GM23338 (cell line): ENCODE results near the gene FAM171A1. TPM values are rescaled to one million over a fixed set of nuclear protein-coding genes. Genes with fewer than 3 reads are reported as not detected.

Source experiments
- ATAC-seq: fragments of 200-7000 bp; cut with Tn5 transposase; 3 replicates; pipeline ENCODE4 v1.9.1; 2020
- DNase-seq: peaks from one replicate; pipeline ENCODE4 v3.0.0-alpha.2; 2015; ENCODE audit warnings: low spot score
- H2AFZ ChIP-seq: fragments of 200-600 bp; sonication (generic); 2 replicates; pipeline ENCODE4 v1.8.0; 2016; ENCODE audit warnings: antibody characterized with exemption, mild to moderate bottlenecking, moderate library complexity
- H3F3A ChIP-seq: fragments of 200-600 bp; sonication (generic); replicated peaks from 2 replicates; pipeline ENCODE4 v1.8.0; 2017; ENCODE audit warnings: antibody characterized with exemption, mixed run types, low read depth
- H3K27ac ChIP-seq: fragments of 200-600 bp; sonication (generic); 2 replicates; pipeline ENCODE4 v1.6.1; 2016; ENCODE audit warnings: low read depth
- H3K27me3 ChIP-seq: fragments of 200-600 bp; sonication (generic); 2 replicates; pipeline ENCODE4 v1.8.0; 2016; ENCODE audit warnings: mild to moderate bottlenecking, mixed run types, moderate library complexity; ENCODE audit not compliant: insufficient read depth
- H3K36me3 ChIP-seq: fragments of 200-600 bp; sonication (generic); 2 replicates; pipeline ENCODE4 v1.8.0; 2016; ENCODE audit warnings: mild to moderate bottlenecking; ENCODE audit not compliant: insufficient read depth
- H3K4me1 ChIP-seq: fragments of 200-600 bp; sonication (generic); 2 replicates; pipeline ENCODE4 v1.8.0; 2016; ENCODE audit warnings: mild to moderate bottlenecking, moderate library complexity; ENCODE audit not compliant: insufficient read depth
- H3K4me2 ChIP-seq: fragments of 200-600 bp; sonication (generic); 2 replicates; pipeline ENCODE4 v1.7.1; 2017; ENCODE audit warnings: mixed run types
- H3K4me3 ChIP-seq: fragments of 200-600 bp; sonication (generic); 2 replicates; pipeline ENCODE4 v1.6.1; 2016; ENCODE audit warnings: mixed run types
- H3K79me2 ChIP-seq: fragments of 200-600 bp; sonication (generic); replicated peaks from 2 replicates; pipeline ENCODE4 v1.8.0; 2017; ENCODE audit warnings: mild to moderate bottlenecking; ENCODE audit not compliant: insufficient read depth
- H3K9me2 ChIP-seq: fragments of 200-600 bp; sonication (generic); 2 replicates; pipeline ENCODE4 v1.8.0; 2017; ENCODE audit not compliant: insufficient read depth
- H4K20me1 ChIP-seq: fragments of 200-600 bp; sonication (generic); replicated peaks from 2 replicates; pipeline ENCODE4 v1.8.0; 2017; ENCODE audit warnings: mild to moderate bottlenecking; ENCODE audit not compliant: insufficient read depth
- H3K27ac Mint-ChIP-seq: 2 replicates; pipeline ENCODE4 v1.8.0; 2020; ENCODE audit warnings: inconsistent platforms, mild to moderate bottlenecking, moderate library complexity, mixed read lengths
- H3K27me3 Mint-ChIP-seq: 3 replicates; pipeline ENCODE4 v1.8.0; 2022; ENCODE audit warnings: low read depth, mild to moderate bottlenecking, moderate library complexity, mixed read lengths, inconsistent platforms; ENCODE audit not compliant: insufficient read depth, poor library complexity
- H3K36me3 Mint-ChIP-seq: 3 replicates; pipeline ENCODE4 v1.8.0; 2021; ENCODE audit warnings: low read depth, mild to moderate bottlenecking, inconsistent platforms, moderate library complexity, mixed read lengths
- H3K4me1 Mint-ChIP-seq: 3 replicates; pipeline ENCODE4 v1.8.0; 2020; ENCODE audit warnings: mild to moderate bottlenecking, inconsistent platforms, mixed read lengths
- H3K4me3 Mint-ChIP-seq: 3 replicates; pipeline ENCODE4 v1.8.0; 2021; ENCODE audit warnings: moderate library complexity, mild to moderate bottlenecking, inconsistent platforms, mixed read lengths
- H3K9me3 Mint-ChIP-seq: 3 replicates; pipeline ENCODE4 v1.8.0; 2020; ENCODE audit warnings: moderate library complexity, mild to moderate bottlenecking, inconsistent platforms, mixed read lengths
- CREB1 ChIP-seq: fragments of 250-450 bp; sonication (Bioruptor Pico); IDR thresholded peaks from 2 replicates; pipeline ENCODE4 v1.5.0; 2020; ENCODE audit warnings: low read depth, mild to moderate bottlenecking, moderate library complexity
- EZH2 ChIP-seq: fragments of 200-600 bp; sonication (generic); IDR thresholded peaks from one replicate; pipeline ENCODE4 v1.8.0; 2017; ENCODE audit warnings: antibody characterized with exemption, mild to moderate bottlenecking, low read depth; ENCODE audit not compliant: unreplicated experiment
- EZH2phosphoT487 ChIP-seq: fragments of 200-600 bp; sonication (generic); IDR thresholded peaks from one replicate; pipeline ENCODE4 v1.8.1; 2018; ENCODE audit warnings: antibody characterized with exemption; ENCODE audit not compliant: unreplicated experiment
- JUNB ChIP-seq: IDR thresholded peaks from one replicate; pipeline ENCODE4 v1.6.1; 2016; ENCODE audit warnings: antibody characterized with exemption; ENCODE audit not compliant: unreplicated experiment
- NANOG ChIP-seq: IDR thresholded peaks from 2 replicates; pipeline ENCODE4 v1.6.1; 2016; ENCODE audit warnings: antibody characterized with exemption, borderline replicate concordance
- POLR2AphosphoS5 ChIP-seq: IDR thresholded peaks from 2 replicates; pipeline ENCODE4 v1.6.1; 2016; ENCODE audit warnings: antibody characterized with exemption, low read depth
- STAT1 ChIP-seq: IDR thresholded peaks from one replicate; pipeline ENCODE4 v1.6.1; 2016; ENCODE audit warnings: antibody characterized with exemption; ENCODE audit not compliant: unreplicated experiment
- ZNF331 ChIP-seq: fragments of 250-450 bp; sonication (Bioruptor Pico); IDR thresholded peaks from 2 replicates; pipeline ENCODE4 v1.5.0; 2020; ENCODE audit warnings: low read depth, mild to moderate bottlenecking, moderate library complexity
- polyA plus RNA-seq: library from polyadenylated mRNA; unstranded; fragments of >200 nt; fragmentation: Nextera tagmentation; extraction: Ambion mirVana; gene quantifications from 2 replicates; pipeline ENCODE4 v1.2.1, GENCODE V29; 2016
- total RNA-seq: library from RNA; depleted of rRNA; stranded (reverse); fragments of >200 nt; shearing (Covaris generic); gene quantifications from 2 replicates; pipeline ENCODE4 v1.2.3, GENCODE V29; 2014
- TF ChIP-seq, protein P1 (sequence below): fragments of 250-450 bp; sonication (Bioruptor Pico); IDR thresholded peaks from 2 replicates; pipeline ENCODE4 v1.5.0; 2020; ENCODE audit warnings: mild to moderate bottlenecking, moderate library complexity
- TF ChIP-seq, protein P2 (sequence below), 2 experiments: fragments of 200-600 bp in 1 of 2; sonication (generic) in 1 of 2; conservative IDR thresholded peaks; 2 replicates each; pipeline versions ENCODE4 v1.5.1 to v1.6.1; 2016 to 2017; ENCODE audit warnings: antibody characterized with exemption in 2 of 2, low read depth in 2 of 2, mild to moderate bottlenecking in 2 of 2, moderate library complexity in 1 of 2
- TF ChIP-seq, protein P3 (sequence below): IDR thresholded peaks from one replicate; pipeline ENCODE4 v1.6.1; 2018; ENCODE audit warnings: antibody characterized with exemption; ENCODE audit not compliant: unreplicated experiment

Gene FAM171A1
- total and polyA plus RNA-seq, 2 experiments from 2014 or later = 11.3 to 32.2 TPM

DNA sequence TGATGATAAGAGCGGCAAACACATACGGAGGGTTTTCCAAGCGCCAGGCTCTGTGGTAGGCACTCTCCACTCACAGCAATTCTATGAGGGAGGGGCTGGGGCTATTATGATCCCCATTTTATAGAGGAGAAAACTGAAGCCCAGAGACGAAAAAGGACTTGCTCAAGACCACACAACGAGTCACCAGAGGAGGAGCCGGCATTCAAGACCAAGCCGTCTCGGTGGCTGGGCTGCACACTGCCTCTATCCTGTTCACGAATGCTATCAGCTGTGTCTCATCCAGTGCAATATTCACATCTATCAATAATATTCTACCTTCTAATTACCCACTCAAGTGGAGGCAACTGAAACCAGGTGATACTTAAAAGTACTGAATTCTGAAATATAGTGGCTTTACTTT, 134.7 kb downstream of the FAM171A1 start:
- Histone ChIP-seq H3K4me1 (no peaks in the 10 kb centered on the region), H3K27me3 (no peaks in the 10 kb centered on the region), H3K79me2 (no peaks in the 10 kb centered on the region), H3K27ac (no peak overlapping the region), H3K9me2 (no peaks in the 10 kb centered on the region), H3K4me3 (no peak overlapping the region), H3F3A (no peaks in the 10 kb centered on the region), H4K20me1 (no peaks in the 10 kb centered on the region), H3K36me3 (no peaks in the 10 kb centered on the region), H3K4me2 (no peak overlapping the region), H2AFZ (no peak overlapping the region)
- TF ChIP-seq, protein P1, sequence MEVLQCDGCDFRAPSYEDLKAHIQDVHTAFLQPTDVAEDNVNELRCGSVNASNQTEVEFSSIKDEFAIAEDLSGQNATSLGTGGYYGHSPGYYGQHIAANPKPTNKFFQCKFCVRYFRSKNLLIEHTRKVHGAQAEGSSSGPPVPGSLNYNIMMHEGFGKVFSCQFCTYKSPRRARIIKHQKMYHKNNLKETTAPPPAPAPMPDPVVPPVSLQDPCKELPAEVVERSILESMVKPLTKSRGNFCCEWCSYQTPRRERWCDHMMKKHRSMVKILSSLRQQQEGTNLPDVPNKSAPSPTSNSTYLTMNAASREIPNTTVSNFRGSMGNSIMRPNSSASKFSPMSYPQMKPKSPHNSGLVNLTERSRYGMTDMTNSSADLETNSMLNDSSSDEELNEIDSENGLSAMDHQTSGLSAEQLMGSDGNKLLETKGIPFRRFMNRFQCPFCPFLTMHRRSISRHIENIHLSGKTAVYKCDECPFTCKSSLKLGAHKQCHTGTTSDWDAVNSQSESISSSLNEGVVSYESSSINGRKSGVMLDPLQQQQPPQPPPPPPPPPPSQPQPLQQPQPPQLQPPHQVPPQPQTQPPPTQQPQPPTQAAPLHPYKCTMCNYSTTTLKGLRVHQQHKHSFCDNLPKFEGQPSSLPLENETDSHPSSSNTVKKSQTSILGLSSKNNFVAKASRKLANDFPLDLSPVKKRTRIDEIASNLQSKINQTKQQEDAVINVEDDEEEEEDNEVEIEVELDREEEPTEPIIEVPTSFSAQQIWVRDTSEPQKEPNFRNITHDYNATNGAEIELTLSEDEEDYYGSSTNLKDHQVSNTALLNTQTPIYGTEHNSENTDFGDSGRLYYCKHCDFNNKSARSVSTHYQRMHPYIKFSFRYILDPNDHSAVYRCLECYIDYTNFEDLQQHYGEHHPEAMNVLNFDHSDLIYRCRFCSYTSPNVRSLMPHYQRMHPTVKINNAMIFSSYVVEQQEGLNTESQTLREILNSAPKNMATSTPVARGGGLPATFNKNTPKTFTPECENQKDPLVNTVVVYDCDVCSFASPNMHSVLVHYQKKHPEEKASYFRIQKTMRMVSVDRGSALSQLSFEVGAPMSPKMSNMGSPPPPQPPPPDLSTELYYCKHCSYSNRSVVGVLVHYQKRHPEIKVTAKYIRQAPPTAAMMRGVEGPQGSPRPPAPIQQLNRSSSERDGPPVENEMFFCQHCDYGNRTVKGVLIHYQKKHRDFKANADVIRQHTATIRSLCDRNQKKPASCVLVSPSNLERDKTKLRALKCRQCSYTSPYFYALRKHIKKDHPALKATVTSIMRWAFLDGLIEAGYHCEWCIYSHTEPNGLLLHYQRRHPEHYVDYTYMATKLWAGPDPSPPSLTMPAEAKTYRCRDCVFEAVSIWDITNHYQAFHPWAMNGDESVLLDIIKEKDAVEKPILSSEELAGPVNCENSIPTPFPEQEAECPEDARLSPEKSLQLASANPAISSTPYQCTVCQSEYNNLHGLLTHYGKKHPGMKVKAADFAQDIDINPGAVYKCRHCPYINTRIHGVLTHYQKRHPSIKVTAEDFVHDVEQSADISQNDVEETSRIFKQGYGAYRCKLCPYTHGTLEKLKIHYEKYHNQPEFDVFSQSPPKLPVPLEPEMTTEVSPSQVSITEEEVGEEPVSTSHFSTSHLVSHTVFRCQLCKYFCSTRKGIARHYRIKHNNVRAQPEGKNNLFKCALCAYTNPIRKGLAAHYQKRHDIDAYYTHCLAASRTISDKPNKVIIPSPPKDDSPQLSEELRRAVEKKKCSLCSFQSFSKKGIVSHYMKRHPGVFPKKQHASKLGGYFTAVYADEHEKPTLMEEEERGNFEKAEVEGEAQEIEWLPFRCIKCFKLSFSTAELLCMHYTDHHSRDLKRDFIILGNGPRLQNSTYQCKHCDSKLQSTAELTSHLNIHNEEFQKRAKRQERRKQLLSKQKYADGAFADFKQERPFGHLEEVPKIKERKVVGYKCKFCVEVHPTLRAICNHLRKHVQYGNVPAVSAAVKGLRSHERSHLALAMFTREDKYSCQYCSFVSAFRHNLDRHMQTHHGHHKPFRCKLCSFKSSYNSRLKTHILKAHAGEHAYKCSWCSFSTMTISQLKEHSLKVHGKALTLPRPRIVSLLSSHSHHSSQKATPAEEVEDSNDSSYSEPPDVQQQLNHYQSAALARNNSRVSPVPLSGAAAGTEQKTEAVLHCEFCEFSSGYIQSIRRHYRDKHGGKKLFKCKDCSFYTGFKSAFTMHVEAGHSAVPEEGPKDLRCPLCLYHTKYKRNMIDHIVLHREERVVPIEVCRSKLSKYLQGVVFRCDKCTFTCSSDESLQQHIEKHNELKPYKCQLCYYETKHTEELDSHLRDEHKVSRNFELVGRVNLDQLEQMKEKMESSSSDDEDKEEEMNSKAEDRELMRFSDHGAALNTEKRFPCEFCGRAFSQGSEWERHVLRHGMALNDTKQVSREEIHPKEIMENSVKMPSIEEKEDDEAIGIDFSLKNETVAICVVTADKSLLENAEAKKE (CRISPR knock-in tag) = no peak
- TF ChIP-seq NANOG = no peak
- no peak for TF ChIP-seq POLR2AphosphoS5
- no peak for TF ChIP-seq ZNF331 (CRISPR knock-in tag)
- TF ChIP-seq JUNB = no peak
- no peak for TF ChIP-seq CREB1 (CRISPR knock-in tag)
- no peak for TF ChIP-seq EZH2phosphoT487
- Mint-ChIP-seq H3K36me3 (no peaks in the 10 kb centered on the region), H3K27me3 (peaks cover 5% of the 10 kb centered on the region), H3K27ac (no peak overlapping the region), H3K9me3 (no peaks in the 10 kb centered on the region), H3K4me1 (no peaks in the 10 kb centered on the region), H3K4me3 (no peak overlapping the region)
- ATAC-seq (no peak), DNase-seq (no peak)

DNA sequence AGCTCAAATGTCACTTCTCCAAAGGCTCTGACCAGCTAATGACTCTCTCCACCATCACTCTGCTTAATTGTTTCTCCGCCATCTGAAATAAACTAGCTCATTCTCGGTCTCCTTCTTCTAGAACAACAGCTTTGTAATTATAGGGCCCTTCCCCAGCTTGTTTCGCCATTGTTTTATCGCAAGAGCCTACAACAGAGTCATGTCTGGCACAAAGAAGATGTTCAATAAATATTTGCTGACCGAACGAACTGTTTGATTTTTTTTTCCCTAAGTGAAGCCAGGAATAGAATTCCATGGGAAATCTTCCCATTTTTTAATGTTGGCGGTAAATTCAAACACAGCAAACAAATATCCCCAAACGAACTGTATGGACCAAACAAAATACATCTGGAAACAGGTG, 138.8 kb downstream of the FAM171A1 start:
- Mint-ChIP-seq H3K4me1 (no peaks in the 10 kb centered on the region), H3K4me3 (no peak overlapping the region), H3K9me3 (peaks cover 3% of the 10 kb centered on the region; the same call in 1 of the 3 replicates), H3K27me3 (peaks cover 5% of the 10 kb centered on the region), H3K36me3 (no peaks in the 10 kb centered on the region), H3K27ac (no peak overlapping the region)
- no peaks in the 10 kb centered on the region for H3F3A ChIP-seq
- no peaks in the 10 kb centered on the region for H3K36me3 ChIP-seq
- no peak overlapping the region for H3K27ac ChIP-seq
- no peak overlapping the region for H2AFZ ChIP-seq
- no peak for ATAC-seq
- H3K79me2 ChIP-seq = no peaks in the 10 kb centered on the region
- no peaks in the 10 kb centered on the region for H3K9me2 ChIP-seq
- H3K4me2 ChIP-seq = no peak overlapping the region
- no peaks in the 10 kb centered on the region for H3K27me3 ChIP-seq
- no peaks in the 10 kb centered on the region for H4K20me1 ChIP-seq
- no peak for DNase-seq
- no peaks in the 10 kb centered on the region for H3K4me1 ChIP-seq
- H3K4me3 ChIP-seq = no peak overlapping the region
- TF ChIP-seq STAT1 (no peak), EZH2 (no peak), NANOG (no peak), CREB1 (CRISPR knock-in tag) (no peak), EZH2phosphoT487 (no peak)
- TF ChIP-seq, protein P2, sequence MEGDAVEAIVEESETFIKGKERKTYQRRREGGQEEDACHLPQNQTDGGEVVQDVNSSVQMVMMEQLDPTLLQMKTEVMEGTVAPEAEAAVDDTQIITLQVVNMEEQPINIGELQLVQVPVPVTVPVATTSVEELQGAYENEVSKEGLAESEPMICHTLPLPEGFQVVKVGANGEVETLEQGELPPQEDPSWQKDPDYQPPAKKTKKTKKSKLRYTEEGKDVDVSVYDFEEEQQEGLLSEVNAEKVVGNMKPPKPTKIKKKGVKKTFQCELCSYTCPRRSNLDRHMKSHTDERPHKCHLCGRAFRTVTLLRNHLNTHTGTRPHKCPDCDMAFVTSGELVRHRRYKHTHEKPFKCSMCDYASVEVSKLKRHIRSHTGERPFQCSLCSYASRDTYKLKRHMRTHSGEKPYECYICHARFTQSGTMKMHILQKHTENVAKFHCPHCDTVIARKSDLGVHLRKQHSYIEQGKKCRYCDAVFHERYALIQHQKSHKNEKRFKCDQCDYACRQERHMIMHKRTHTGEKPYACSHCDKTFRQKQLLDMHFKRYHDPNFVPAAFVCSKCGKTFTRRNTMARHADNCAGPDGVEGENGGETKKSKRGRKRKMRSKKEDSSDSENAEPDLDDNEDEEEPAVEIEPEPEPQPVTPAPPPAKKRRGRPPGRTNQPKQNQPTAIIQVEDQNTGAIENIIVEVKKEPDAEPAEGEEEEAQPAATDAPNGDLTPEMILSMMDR (conservative IDR thresholded peaks at IDR 0.05; ENCODE audit: low read depth in 2 of 2) = no peak
- TF ChIP-seq, protein P3, sequence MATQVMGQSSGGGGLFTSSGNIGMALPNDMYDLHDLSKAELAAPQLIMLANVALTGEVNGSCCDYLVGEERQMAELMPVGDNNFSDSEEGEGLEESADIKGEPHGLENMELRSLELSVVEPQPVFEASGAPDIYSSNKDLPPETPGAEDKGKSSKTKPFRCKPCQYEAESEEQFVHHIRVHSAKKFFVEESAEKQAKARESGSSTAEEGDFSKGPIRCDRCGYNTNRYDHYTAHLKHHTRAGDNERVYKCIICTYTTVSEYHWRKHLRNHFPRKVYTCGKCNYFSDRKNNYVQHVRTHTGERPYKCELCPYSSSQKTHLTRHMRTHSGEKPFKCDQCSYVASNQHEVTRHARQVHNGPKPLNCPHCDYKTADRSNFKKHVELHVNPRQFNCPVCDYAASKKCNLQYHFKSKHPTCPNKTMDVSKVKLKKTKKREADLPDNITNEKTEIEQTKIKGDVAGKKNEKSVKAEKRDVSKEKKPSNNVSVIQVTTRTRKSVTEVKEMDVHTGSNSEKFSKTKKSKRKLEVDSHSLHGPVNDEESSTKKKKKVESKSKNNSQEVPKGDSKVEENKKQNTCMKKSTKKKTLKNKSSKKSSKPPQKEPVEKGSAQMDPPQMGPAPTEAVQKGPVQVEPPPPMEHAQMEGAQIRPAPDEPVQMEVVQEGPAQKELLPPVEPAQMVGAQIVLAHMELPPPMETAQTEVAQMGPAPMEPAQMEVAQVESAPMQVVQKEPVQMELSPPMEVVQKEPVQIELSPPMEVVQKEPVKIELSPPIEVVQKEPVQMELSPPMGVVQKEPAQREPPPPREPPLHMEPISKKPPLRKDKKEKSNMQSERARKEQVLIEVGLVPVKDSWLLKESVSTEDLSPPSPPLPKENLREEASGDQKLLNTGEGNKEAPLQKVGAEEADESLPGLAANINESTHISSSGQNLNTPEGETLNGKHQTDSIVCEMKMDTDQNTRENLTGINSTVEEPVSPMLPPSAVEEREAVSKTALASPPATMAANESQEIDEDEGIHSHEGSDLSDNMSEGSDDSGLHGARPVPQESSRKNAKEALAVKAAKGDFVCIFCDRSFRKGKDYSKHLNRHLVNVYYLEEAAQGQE = no peak
